ENCODE data around the gene PDGFRA.

DNA sequence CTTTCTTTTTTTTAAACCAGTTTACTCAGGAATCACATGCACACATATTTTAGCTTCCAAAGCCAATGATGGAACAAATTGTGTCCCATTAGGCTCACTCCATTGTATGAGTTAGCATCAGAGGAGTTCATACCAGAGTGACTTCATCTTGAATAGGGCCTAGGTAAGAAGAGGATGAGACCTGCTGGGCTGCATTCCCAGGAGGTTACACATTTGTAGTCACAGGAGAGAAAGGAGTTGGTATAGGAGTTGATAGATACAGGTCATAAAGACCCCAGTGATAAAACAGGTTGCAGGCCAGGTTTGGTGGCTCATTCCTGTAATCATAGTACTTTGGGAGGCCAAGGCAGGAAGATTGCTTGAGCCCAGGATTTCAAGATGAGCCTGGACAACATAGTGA, 9.3 kb downstream of the PDGFRA start:
- TF ChIP-seq CTCF (conservative IDR thresholded peaks at IDR 0.05 in 1 of 2, IDR thresholded peaks at IDR 0.05 in 1 of 2; ENCODE audit: low read depth in 1 of 2, low read length in 2 of 2): no peak
- TF ChIP-seq EZH2 (IDR thresholded peaks at IDR 0.05; ENCODE audit: low read length, missing control alignments): no peak
